ENCODE measurements around the gene FOXP1. TPM values are rescaled to one million over a fixed set of nuclear protein-coding genes. Genes with fewer than 3 reads are reported as not detected.

Gene FOXP1
- total RNA-seq, 1 experiment from 2014 or later: 2.9 TPM

DNA sequence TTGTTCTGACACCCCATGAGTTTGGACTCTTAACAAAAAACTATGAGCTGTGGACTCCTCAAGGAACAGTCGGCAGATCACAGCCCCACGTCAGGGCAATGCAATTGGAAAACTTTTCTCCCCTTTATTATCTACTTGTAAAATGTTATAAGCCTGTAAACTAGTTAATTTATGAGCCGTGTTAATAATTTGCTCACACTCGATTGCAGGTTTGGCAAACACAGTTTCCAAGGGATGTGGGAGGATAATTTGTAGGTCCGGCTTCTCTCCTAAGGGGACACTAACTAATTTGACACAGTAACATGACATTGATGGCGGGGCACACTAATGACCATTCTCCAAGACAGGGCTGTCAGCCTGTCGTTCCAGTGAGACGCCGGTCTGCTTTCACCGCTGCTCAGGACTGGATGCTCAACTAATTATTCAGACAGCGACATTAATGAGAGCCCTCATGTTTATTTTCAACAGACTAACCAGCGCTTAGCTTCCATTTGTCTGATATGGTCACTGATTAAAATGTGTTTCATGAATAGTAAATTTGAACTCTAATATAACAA, 222.1 kb downstream of the FOXP1 start:
- in situ Hi-C loops (cut with HindIII; ENCODE audit: low pct_unique_long_range_greater_than_20kb, low sequenced_read_pairs): no loop called here
- POLR2A ChIA-PET: no interaction called here
- CTCF ChIA-PET: no interaction called here

DNA sequence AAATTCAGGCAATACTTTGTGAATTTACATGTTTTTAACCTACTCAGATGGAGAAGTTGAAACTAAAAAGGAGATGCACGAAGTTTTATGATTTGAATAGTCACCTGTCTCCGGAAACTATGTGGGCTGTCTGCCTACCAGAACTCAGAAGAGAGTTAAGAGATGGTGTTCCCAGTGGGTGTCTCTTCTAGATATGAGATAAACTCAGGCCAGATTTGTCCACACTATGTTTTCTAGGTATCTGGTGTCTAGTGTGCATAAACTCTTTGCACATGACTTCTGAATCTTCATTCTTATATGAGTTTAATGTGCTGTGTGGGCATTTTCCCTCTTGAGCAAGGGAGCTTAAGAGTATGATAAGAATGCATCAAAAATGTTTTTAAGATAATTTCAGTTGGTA, 222.8 kb downstream of the FOXP1 start:
- BruUV-seq (replicated peaks): no TSS peak
- Histone ChIP-seq H3K27me3 (ENCODE audit: control insufficient read depth, insufficient read depth, low read length) (no peaks in the 10 kb centered on the region), H3K36me3 (ENCODE audit: control insufficient read depth, insufficient read depth, low read length) (no peaks in the 10 kb centered on the region), H3K27ac (ENCODE audit: low read length) (no peak overlapping the region), H3K4me3 (ENCODE audit: low read depth in 2 of 2, low read length in 2 of 2) (no peak overlapping the region), H3K9me3 (ENCODE audit: control insufficient read depth, insufficient read depth, low read depth, low read length) (no peaks in the 10 kb centered on the region), H3K4me1 (ENCODE audit: control insufficient read depth, insufficient read depth, low read length) (no peaks in the 10 kb centered on the region)
- ChIA-PET POLR2A (interaction anchor here (0.6 kb wide), 1 partner anchor 8 kb away, joined by 4 read pairs; no protein-coding TSS in a partner anchor), CTCF (no interaction called here)
- no peak for TF ChIP-seq SIN3A (IDR thresholded peaks at IDR 0.05; ENCODE audit: borderline replicate concordance, insufficient read depth, low read depth, low read length)
- TF ChIP-seq, protein P1, sequence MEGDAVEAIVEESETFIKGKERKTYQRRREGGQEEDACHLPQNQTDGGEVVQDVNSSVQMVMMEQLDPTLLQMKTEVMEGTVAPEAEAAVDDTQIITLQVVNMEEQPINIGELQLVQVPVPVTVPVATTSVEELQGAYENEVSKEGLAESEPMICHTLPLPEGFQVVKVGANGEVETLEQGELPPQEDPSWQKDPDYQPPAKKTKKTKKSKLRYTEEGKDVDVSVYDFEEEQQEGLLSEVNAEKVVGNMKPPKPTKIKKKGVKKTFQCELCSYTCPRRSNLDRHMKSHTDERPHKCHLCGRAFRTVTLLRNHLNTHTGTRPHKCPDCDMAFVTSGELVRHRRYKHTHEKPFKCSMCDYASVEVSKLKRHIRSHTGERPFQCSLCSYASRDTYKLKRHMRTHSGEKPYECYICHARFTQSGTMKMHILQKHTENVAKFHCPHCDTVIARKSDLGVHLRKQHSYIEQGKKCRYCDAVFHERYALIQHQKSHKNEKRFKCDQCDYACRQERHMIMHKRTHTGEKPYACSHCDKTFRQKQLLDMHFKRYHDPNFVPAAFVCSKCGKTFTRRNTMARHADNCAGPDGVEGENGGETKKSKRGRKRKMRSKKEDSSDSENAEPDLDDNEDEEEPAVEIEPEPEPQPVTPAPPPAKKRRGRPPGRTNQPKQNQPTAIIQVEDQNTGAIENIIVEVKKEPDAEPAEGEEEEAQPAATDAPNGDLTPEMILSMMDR (IDR thresholded peaks at IDR 0.05): no peak
- no peak for TF ChIP-seq TCF7L2 (IDR thresholded peaks at IDR 0.05; ENCODE audit: low read depth, low read length)
- TF ChIP-seq POLR2AphosphoS5 (IDR thresholded peaks at IDR 0.05; ENCODE audit: low read depth, low read length): no peak
- TF ChIP-seq, protein P2, sequence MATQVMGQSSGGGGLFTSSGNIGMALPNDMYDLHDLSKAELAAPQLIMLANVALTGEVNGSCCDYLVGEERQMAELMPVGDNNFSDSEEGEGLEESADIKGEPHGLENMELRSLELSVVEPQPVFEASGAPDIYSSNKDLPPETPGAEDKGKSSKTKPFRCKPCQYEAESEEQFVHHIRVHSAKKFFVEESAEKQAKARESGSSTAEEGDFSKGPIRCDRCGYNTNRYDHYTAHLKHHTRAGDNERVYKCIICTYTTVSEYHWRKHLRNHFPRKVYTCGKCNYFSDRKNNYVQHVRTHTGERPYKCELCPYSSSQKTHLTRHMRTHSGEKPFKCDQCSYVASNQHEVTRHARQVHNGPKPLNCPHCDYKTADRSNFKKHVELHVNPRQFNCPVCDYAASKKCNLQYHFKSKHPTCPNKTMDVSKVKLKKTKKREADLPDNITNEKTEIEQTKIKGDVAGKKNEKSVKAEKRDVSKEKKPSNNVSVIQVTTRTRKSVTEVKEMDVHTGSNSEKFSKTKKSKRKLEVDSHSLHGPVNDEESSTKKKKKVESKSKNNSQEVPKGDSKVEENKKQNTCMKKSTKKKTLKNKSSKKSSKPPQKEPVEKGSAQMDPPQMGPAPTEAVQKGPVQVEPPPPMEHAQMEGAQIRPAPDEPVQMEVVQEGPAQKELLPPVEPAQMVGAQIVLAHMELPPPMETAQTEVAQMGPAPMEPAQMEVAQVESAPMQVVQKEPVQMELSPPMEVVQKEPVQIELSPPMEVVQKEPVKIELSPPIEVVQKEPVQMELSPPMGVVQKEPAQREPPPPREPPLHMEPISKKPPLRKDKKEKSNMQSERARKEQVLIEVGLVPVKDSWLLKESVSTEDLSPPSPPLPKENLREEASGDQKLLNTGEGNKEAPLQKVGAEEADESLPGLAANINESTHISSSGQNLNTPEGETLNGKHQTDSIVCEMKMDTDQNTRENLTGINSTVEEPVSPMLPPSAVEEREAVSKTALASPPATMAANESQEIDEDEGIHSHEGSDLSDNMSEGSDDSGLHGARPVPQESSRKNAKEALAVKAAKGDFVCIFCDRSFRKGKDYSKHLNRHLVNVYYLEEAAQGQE (IDR thresholded peaks at IDR 0.05; ENCODE audit: insufficient read depth in 1 of 2, low read depth in 2 of 2, low read length in 1 of 2): no peak
- DNase-seq (ENCODE audit: low read depth, low spot score): no peak
- intact Hi-C loops (cut with micrococcal nuclease; ENCODE audit: unreplicated experiment): no loop called here
- in situ Hi-C loops (cut with HindIII; ENCODE audit: low pct_unique_long_range_greater_than_20kb, low sequenced_read_pairs): no loop called here
- no peak for ATAC-seq

More for the DNA sequence above, 222.1 kb downstream of the FOXP1 start:
- TF ChIP-seq, protein P1 (IDR thresholded peaks at IDR 0.05): no peak
- TF ChIP-seq SIN3A (IDR thresholded peaks at IDR 0.05; ENCODE audit: borderline replicate concordance, insufficient read depth, low read depth, low read length) (no peak), POLR2AphosphoS5 (IDR thresholded peaks at IDR 0.05; ENCODE audit: low read depth, low read length) (no peak), TCF7L2 (IDR thresholded peaks at IDR 0.05; ENCODE audit: low read depth, low read length) (no peak)
- TF ChIP-seq, protein P2 (IDR thresholded peaks at IDR 0.05; ENCODE audit: insufficient read depth in 1 of 2, low read depth in 2 of 2, low read length in 1 of 2): no peak
- H3K4me1 ChIP-seq (ENCODE audit: control insufficient read depth, insufficient read depth, low read length): no peaks in the 10 kb centered on the region
- ATAC-seq (no peak), DNase-seq (ENCODE audit: low read depth, low spot score) (no peak)
- H3K27ac ChIP-seq (ENCODE audit: low read length): no peak overlapping the region
- intact Hi-C loops (cut with micrococcal nuclease; ENCODE audit: unreplicated experiment): no loop called here
- H3K36me3 ChIP-seq (ENCODE audit: control insufficient read depth, insufficient read depth, low read length): no peaks in the 10 kb centered on the region
- BruUV-seq (replicated peaks): no TSS peak
- H3K27me3 ChIP-seq (ENCODE audit: control insufficient read depth, insufficient read depth, low read length): no peaks in the 10 kb centered on the region
- no peaks in the 10 kb centered on the region for H3K9me3 ChIP-seq (ENCODE audit: control insufficient read depth, insufficient read depth, low read depth, low read length)
- H3K4me3 ChIP-seq (ENCODE audit: low read depth in 2 of 2, low read length in 2 of 2): no peak overlapping the region

Measured in Panc1 (cell line).